WERI-Rb-1 (cell line): Measurements from ENCODE around the gene CGB7.
"Not testable (repeated sequence)": the region's sequence is repeated elsewhere in the genome, so short reads cannot be mapped to it uniquely, and the experiment has no call there.

ENCODE experiments used
- DNase-seq: peaks from one replicate; pipeline ENCODE4 v3.0.0-alpha.2; 2020
- H3K27ac ChIP-seq: fragments of 250-450 bp; sonication (Bioruptor Pico); 2 replicates; pipeline ENCODE4 v1.5.1; 2020; ENCODE audit warnings: mild to moderate bottlenecking, moderate library complexity
- H3K27me3 ChIP-seq: fragments of 250-450 bp; sonication (Bioruptor Pico); 2 replicates; pipeline ENCODE4 v1.5.1; 2021; ENCODE audit warnings: mild to moderate bottlenecking, low read depth, moderate library complexity; ENCODE audit not compliant: insufficient read depth, severe bottlenecking
- H3K36me3 ChIP-seq: fragments of 250-450 bp; sonication (Bioruptor Pico); 2 replicates; pipeline ENCODE4 v1.5.1; 2020; ENCODE audit warnings: mild to moderate bottlenecking, moderate library complexity
- H3K4me3 ChIP-seq: 2 replicates; pipeline ENCODE4 v1.5.1; 2011; ENCODE audit warnings: low read depth, mild to moderate bottlenecking, control low read depth, low read length
- H3K9me3 ChIP-seq: fragments of 250-450 bp; sonication (Bioruptor Pico); 2 replicates; pipeline ENCODE4 v1.5.1; 2021; ENCODE audit warnings: mild to moderate bottlenecking, moderate library complexity; ENCODE audit not compliant: severe bottlenecking
- CTCF ChIP-seq: IDR thresholded peaks from 2 replicates; pipeline ENCODE4 v1.5.1; 2011; ENCODE audit warnings: low read depth, mild to moderate bottlenecking, control low read depth, inconsistent platforms, low read length

CGB7 gene

GRCh38 chr19:49056101-49056901 is 1.2 kb downstream of the CGB7 start:
- Histone ChIP-seq H3K9me3 (no peaks in the 10 kb centered on the region), H3K36me3 (no peaks in the 10 kb centered on the region), H3K27me3 (no peaks in the 10 kb centered on the region), H3K27ac (peak overlapping the region; percentile 15; the same call in 1 of the 2 replicates), H3K4me3 (peak overlapping the region; percentile 52)
- DNase-seq = peak; percentile 72
- TF ChIP-seq CTCF = 0 out of 2 replicates have a peak, but pooled peaks have one; percentile 5

GRCh38 chr19:49050376-49051033 is 7.0 kb downstream of the CGB7 start:
- not testable (repeated sequence) for H3K9me3 ChIP-seq, H3K4me3 ChIP-seq, H3K27ac ChIP-seq, H3K27me3 ChIP-seq, H3K36me3 ChIP-seq, DNase-seq

- not testable (repeated sequence) for H3K9me3 ChIP-seq, DNase-seq, H3K36me3 ChIP-seq, H3K27me3 ChIP-seq, H3K27ac ChIP-seq, H3K4me3 ChIP-seq
These were observed 7.7 kb downstream of the CGB7 start for GRCh38 chr19:49049834-49050233.

- H3K9me3 ChIP-seq, DNase-seq, H3K27me3 ChIP-seq, H3K4me3 ChIP-seq, H3K27ac ChIP-seq, H3K36me3 ChIP-seq: not testable (repeated sequence)
These were observed 8.5 kb downstream of the CGB7 start, which contains the start of gene CGB8 for GRCh38 chr19:49049011-49049410. TSS of gene CGB8 (minus strand) at chr19:49049111. CDS start at chr19:49048739, 372 bp downstream.

GRCh38 chr19:49043548-49043947 is 14.0 kb downstream of the CGB7 start, which contains the start of gene CGB5:
TSS of gene CGB5 (plus strand) at chr19:49043848. CDS start at chr19:49044210, 362 bp downstream.
- not testable (repeated sequence) for H3K4me3 ChIP-seq, H3K36me3 ChIP-seq, H3K27me3 ChIP-seq, DNase-seq, H3K9me3 ChIP-seq, H3K27ac ChIP-seq

DNA sequence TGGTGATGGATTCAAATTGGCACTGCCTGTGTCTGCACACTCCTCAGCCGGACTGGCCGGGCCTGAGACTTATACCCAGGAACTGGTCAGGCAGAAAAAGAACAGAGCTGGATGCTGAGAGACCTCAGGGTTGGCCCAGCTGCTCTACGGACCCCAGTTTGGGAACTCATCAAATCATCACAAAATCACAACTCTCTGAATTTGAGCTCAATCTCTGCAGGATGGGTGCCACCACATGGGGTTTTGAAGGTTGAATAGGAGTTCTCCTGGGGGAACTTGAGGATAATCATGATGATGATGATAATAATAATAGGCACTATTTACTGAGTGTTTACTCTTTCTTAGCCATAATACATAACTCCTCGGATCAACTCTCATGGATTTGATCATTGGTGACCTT is 14.9 kb downstream of the CGB7 start:
- not testable (repeated sequence) for H3K9me3 ChIP-seq, H3K36me3 ChIP-seq, H3K27me3 ChIP-seq, DNase-seq, H3K27ac ChIP-seq, H3K4me3 ChIP-seq

GRCh38 chr19:49042177-49042576 is 15.4 kb downstream of the CGB7 start:
- Histone ChIP-seq H3K27ac (no peak overlapping the region), H3K27me3 (no peaks in the 10 kb centered on the region)
- DNase-seq = no peak

DNA sequence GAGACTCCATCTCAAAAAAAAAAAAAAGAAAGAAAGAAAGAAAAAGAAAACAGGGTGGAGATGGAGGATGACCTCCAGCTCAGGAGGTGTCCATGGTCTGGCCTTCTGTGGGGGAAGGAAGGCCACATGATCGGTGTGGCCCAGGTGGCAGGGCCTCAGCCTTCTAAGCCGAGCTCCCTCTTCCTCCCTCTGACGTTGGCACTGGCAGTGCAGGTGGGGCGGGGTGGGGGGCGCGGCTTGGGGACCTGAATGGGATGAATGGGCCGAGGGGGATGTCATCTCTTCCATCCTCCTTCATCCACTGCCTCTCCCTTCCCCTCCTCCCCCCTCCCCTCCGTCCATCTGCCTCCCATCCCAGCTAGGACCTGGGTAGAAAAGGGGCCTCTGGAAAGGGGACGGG is 17.8 kb downstream of the CGB7 start:
- DNase-seq, H3K36me3 ChIP-seq, H3K27ac ChIP-seq, H3K9me3 ChIP-seq, H3K4me3 ChIP-seq, H3K27me3 ChIP-seq: not testable (repeated sequence)

More at GRCh38 chr19:49042177-49042576, 15.4 kb downstream of the CGB7 start:
- Histone ChIP-seq H3K36me3 (no peaks in the 10 kb centered on the region), H3K9me3 (no peaks in the 10 kb centered on the region), H3K4me3 (no peak overlapping the region)
- no peak for TF ChIP-seq CTCF

DNA sequence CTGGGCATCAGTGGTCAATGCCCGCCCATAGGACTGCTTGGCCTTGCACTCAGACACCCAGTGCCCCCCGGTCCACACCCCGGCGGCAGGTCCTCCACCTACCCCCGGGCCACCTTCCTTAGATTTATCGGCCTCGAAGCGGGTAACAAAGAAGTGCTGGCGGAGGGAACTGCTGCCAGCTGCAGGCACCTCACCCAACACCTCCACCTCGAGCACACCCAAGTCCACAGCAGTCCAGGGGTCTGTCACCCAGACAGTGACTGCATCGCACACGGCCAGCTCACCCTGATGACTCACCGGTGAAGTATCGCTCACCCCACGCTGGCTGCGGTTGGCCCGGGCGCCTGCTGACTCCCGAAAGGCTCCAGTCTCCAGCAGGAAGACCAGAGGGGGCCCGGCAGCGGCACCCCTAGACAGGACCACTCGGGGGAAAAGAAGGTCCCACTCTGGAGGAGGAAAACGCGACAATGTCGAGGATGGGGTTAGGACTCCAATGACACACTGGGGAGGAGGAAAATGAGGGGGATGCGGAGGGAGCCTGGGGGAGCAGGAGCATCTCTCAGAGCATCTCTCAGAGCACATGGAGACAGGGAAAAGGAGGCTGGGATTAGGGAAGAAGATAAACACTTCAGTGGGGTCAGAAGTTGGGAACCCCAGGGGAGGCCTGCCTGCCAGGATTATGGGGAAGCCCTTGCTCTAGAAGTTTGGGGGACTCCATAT is 18.8 kb downstream of the CGB7 start:
- H3K4me3 ChIP-seq, H3K27me3 ChIP-seq, H3K27ac ChIP-seq, DNase-seq, H3K9me3 ChIP-seq, H3K36me3 ChIP-seq: not testable (repeated sequence)

DNA sequence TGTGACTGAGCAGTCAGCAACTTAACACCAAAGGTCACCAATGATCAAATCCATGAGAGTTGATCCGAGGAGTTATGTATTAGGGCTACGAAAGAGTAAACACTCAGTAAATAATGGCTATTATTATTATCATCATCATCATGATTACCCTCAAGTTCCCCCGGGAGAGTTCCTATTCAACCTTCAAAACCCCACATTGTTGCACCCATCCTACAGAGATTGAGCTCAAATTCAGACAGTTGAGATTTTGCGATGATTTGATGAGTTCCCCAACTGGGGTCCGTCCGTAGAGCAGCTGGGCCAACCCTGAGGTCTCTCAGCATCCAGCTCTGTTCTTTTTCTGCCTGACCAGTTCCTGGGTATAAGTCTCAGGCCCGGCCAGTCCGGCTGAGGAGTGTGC is 19.4 kb downstream of the CGB7 start:
- not testable (repeated sequence) for H3K4me3 ChIP-seq, DNase-seq, H3K27ac ChIP-seq, H3K27me3 ChIP-seq, H3K9me3 ChIP-seq, H3K36me3 ChIP-seq
